K562 (cell line): ENCODE measurements around the gene MVP. TPM values are rescaled to one million over a fixed set of nuclear protein-coding genes. Genes with fewer than 3 reads are reported as not detected.

ENCODE experiments used
- ATAC-seq: fragments of 200-7000 bp; cut with Tn5 transposase; 3 replicates; pipeline ENCODE4 v1.9.1; 2020; ENCODE audit warnings: moderate library complexity
- BruUV-seq: library from RNA; stranded (reverse); fragments of 400-500 nt; replicated peaks from 2 replicates; lab custom pipeline; 2021; lab: Mats Ljungman, UMichigan
- CTCF ChIA-PET: fragments of 300-600 bp; formaldehyde crosslinking; extraction: SDS; loops from one replicate; lab custom pipeline; 2021; ENCODE audit warnings: low intra/inter-chr PET ratio; lab: Yijun Ruan, JAX
- POLR2A ChIA-PET: fragments of 300-600, 350-650 bp; sonication (Branson Sonifier 250); formaldehyde crosslinking; extraction: SDS; loops from one replicate; lab custom pipeline; 2021; ENCODE audit warnings: antibody characterized with exemption, inconsistent platforms; lab: Yijun Ruan, JAX
- DNase-seq, 4 experiments: peaks; one replicate each; pipeline versions ENCODE4 v3.0.0 to v3.0.0-alpha.2; 2011 to 2018; ENCODE audit warnings: low spot score in 3 of 4, mixed read lengths in 3 of 4; ENCODE audit errors: extremely low read depth in 1 of 4
- FAIRE-seq: peaks from 2 replicates; lab custom pipeline; 2011; peaks lifted over from hg19 to GRCh38; lab: Jason Lieb, UNC
- H2AFZ ChIP-seq: 2 replicates; pipeline ENCODE4 v1.6.0; 2011; ENCODE audit warnings: low read depth, low read length, control low read depth, inconsistent platforms
- H3K27ac ChIP-seq: fragments of 200-600 bp; 3 replicates; pipeline ENCODE4 v1.8.0; 2011; ENCODE audit warnings: low read depth, mild to moderate bottlenecking, control low read depth, inconsistent platforms, low read length, moderate library complexity, mixed read lengths; ENCODE audit errors: extremely low read depth
- H3K27me3 ChIP-seq, 2 experiments: fragments of 300-600 bp in 1 of 2; 2 replicates in 1 of 2; 3 replicates in 1 of 2; pipeline versions ENCODE4 v1.6.0 to v1.8.0; 2011; ENCODE audit warnings: inconsistent platforms in 2 of 2, low read length in 2 of 2, mild to moderate bottlenecking in 1 of 2, mixed read lengths in 1 of 2, moderate library complexity in 1 of 2; ENCODE audit not compliant: control insufficient read depth in 2 of 2, insufficient read depth in 2 of 2
- H3K36me3 ChIP-seq: fragments of 300-600 bp; 3 replicates; pipeline ENCODE4 v1.8.0; 2011; ENCODE audit warnings: mild to moderate bottlenecking, low read length, inconsistent platforms; ENCODE audit not compliant: control insufficient read depth, insufficient read depth
- H3K4me1 ChIP-seq, 2 experiments: fragments of 200-600 bp in 1 of 2; replicated peaks in 1 of 2; 2 replicates in 1 of 2; 3 replicates in 1 of 2; pipeline versions ENCODE4 v1.5.1 to v1.8.0; 2011; ENCODE audit warnings: inconsistent platforms in 2 of 2, low read length in 2 of 2, mild to moderate bottlenecking in 1 of 2, mixed read lengths in 1 of 2, moderate library complexity in 1 of 2; ENCODE audit not compliant: control insufficient read depth in 2 of 2, insufficient read depth in 2 of 2
- H3K4me2 ChIP-seq: 2 replicates; pipeline ENCODE4 v1.6.1; 2011; ENCODE audit warnings: low read length, control low read depth, inconsistent platforms, mixed read lengths; ENCODE audit not compliant: insufficient read depth
- H3K4me3 ChIP-seq: fragments of 200-600 bp; sonication (generic), shearing (Covaris generic); 2 replicates; pipeline ENCODE4 v1.5.1; 2016; ENCODE audit warnings: control low read depth, inconsistent platforms
- H3K79me2 ChIP-seq: fragments of 200-600 bp; 3 replicates; pipeline ENCODE4 v1.8.0; 2011; ENCODE audit warnings: low read length, inconsistent platforms; ENCODE audit not compliant: control insufficient read depth, insufficient read depth
- H3K9ac ChIP-seq, 2 experiments: 2 replicates each; pipeline versions ENCODE4 v1.6.0 to v1.6.1; 2011; ENCODE audit warnings: low read depth in 2 of 2, low read length in 2 of 2, control low read depth in 1 of 2, inconsistent platforms in 1 of 2, mild to moderate bottlenecking in 1 of 2, mixed read lengths in 1 of 2; ENCODE audit not compliant: insufficient read depth in 1 of 2
- H3K9me1 ChIP-seq: one replicate; pipeline ENCODE4 v1.6.0; 2011; ENCODE audit warnings: inconsistent platforms, mild to moderate bottlenecking, low read length, moderate library complexity; ENCODE audit not compliant: control insufficient read depth, insufficient read depth
- H3K9me3 ChIP-seq: replicated peaks from 2 replicates; pipeline ENCODE4 v1.5.1; 2011; ENCODE audit warnings: low read depth, low read length, inconsistent platforms; ENCODE audit not compliant: control insufficient read depth, insufficient read depth
- H4K20me1 ChIP-seq: replicated peaks from 2 replicates; pipeline ENCODE4 v1.6.1; 2011; ENCODE audit warnings: low read length, inconsistent platforms, mixed read lengths; ENCODE audit not compliant: control insufficient read depth, insufficient read depth
- CREB1 ChIP-seq, 2 experiments: sonication (generic) in 1 of 2; formaldehyde crosslinking in 1 of 2; IDR thresholded peaks; 2 replicates each; pipeline versions ENCODE4 v1.6.1 to v1.8.0; 2012 to 2022; ENCODE audit warnings: inconsistent platforms in 1 of 2, mild to moderate bottlenecking in 1 of 2, missing genetic modification reagents in 1 of 2, moderate library complexity in 1 of 2
- L3MBTL2 ChIP-seq: fragments of 450-650 bp; IDR thresholded peaks from 2 replicates; pipeline ENCODE4 v1.6.1; 2016; ENCODE audit warnings: mild to moderate bottlenecking, moderate library complexity
- MAFG ChIP-seq: fragments of 450-650 bp; conservative IDR thresholded peaks from 2 replicates; pipeline ENCODE4 v1.6.1; 2016; ENCODE audit warnings: missing genetic modification characterization, missing compliant biosample characterization
- RAD21 ChIP-seq, 2 experiments: fragments of 250-450 bp in 1 of 2; fragments of 450-650 bp in 1 of 2; sonication (Bioruptor Pico) in 1 of 2; formaldehyde crosslinking in 1 of 2; IDR thresholded peaks in 1 of 2; conservative IDR thresholded peaks in 1 of 2; 2 replicates each; pipeline versions ENCODE4 v1.4.0 to v1.8.0; 2020 to 2022; ENCODE audit warnings: mild to moderate bottlenecking in 2 of 2, moderate library complexity in 1 of 2
- SMAD2 ChIP-seq: fragments of 150-350 bp; IDR thresholded peaks from 2 replicates; pipeline ENCODE4 v1.6.1; 2014; ENCODE audit warnings: low read depth, mild to moderate bottlenecking, low read length
- ZNF146 ChIP-seq: IDR thresholded peaks from one replicate; pipeline ENCODE4 v1.6.1; 2018; ENCODE audit warnings: missing compliant biosample characterization; ENCODE audit not compliant: unreplicated experiment
- ZNF347 ChIP-seq: fragments of 450-650 bp; formaldehyde crosslinking; IDR thresholded peaks from 2 replicates; pipeline ENCODE4 v1.4.0; 2020; ENCODE audit warnings: low read depth, mild to moderate bottlenecking, moderate library complexity
- WGBS: fragments of 100-300 bp; shearing (Covaris generic); methylation state at CpG from one replicate; pipeline ENCODE4 v1.1.6; 2016; ENCODE audit warnings: low coverage, mixed read lengths; ENCODE audit not compliant: insufficient coverage; ENCODE audit errors: missing lambda C conversion rate; 5-methylcytosine and 5-hydroxymethylcytosine counted together
- in situ Hi-C: fragments of 300-500 bp; cut with MboI; formaldehyde crosslinking; loops from 4 replicates; pipeline ENCODE4 v1.15.0; 2018; ENCODE audit warnings: inconsistent platforms, mixed read lengths
- intact Hi-C: fragments of 100-400 bp; cut with micrococcal nuclease; formaldehyde crosslinking; loops from 2 replicates; pipeline ENCODE4 v1.14.2; 2022
- polyA plus RNA-seq, 8 experiments: library from polyadenylated mRNA; depleted of rRNA in 4 of 8; stranded (reverse) in 5 of 8; unstranded in 3 of 8; fragments of >200 nt; fragmentation: Nextera tagmentation in 2 of 8; fragmentation: Illumina TruSeq in 1 of 8; extraction: Ambion mirVana in 2 of 8; extraction: Trizol in 1 of 8; gene quantifications; 2 replicates each; pipeline versions ENCODE4 v1.2.1 to v1.2.3, GENCODE V29; 2011 to 2014; ENCODE audit warnings: inconsistent platforms in 1 of 8, missing spikeins in 1 of 8
- total RNA-seq, 7 experiments: library from RNA; depleted of rRNA in 6 of 7; stranded (reverse); fragments of >200 nt in 6 of 7; fragmentation: Illumina TruSeq in 2 of 7; extraction: Trizol in 2 of 7; gene quantifications; 2 replicates each; pipeline versions ENCODE4 v1.2.1 to v1.2.3, GENCODE V29; 2011 to 2021; ENCODE audit warnings: low replicate concordance in 1 of 7
- TF ChIP-seq, protein P1 (sequence below), 2 experiments: IDR thresholded peaks; 2 replicates each; pipeline ENCODE4 v1.6.1; 2011; ENCODE audit warnings: borderline replicate concordance in 1 of 2, control low read depth in 1 of 2, low read depth in 1 of 2, low read length in 1 of 2, mild to moderate bottlenecking in 1 of 2, mixed read lengths in 1 of 2, moderate library complexity in 1 of 2; ENCODE audit not compliant: insufficient read depth in 1 of 2, insufficient read length in 1 of 2, poor library complexity in 1 of 2, severe bottlenecking in 1 of 2; ENCODE audit errors: extremely low read depth in 1 of 2
- TF ChIP-seq, protein P2 (sequence below): sonication (generic); formaldehyde crosslinking; IDR thresholded peaks from 2 replicates; pipeline ENCODE4 v1.9.0; 2022; ENCODE audit warnings: mild to moderate bottlenecking, missing genetic modification reagents

Gene MVP
- total and polyA plus RNA-seq, 9 of the 15 experiments (the other 6 are each of a cell fraction or from before 2014, with no cell fraction given) = 0.39 to 1.9 (median 0.76) TPM; not detected in 2

DNA sequence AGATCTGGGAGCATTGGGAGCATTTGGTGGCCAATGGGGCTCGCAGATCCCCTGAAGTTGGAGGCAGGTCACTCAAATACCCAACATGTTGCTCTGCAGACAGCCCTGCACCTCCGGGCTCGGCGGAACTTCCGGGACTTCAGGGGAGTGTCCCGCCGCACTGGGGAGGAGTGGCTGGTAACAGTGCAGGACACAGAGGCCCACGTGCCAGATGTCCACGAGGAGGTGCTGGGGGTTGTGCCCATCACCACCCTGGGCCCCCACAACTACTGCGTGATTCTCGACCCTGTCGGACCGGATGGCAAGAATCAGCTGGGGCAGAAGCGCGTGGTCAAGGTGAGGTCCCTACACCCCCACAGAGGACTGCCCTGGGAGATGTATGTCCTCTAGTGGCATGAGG is 16.4 kb downstream of the MVP start:
- in situ Hi-C loops = no loop called here
- no peaks in the 10 kb centered on the region for H3K9me1 ChIP-seq
- no peaks in the 10 kb centered on the region for H3K9me3 ChIP-seq
- FAIRE-seq (no peak), ATAC-seq (peak; percentile 76), DNase-seq (no peak)
- no peaks in the 10 kb centered on the region for H3K27me3 ChIP-seq
- H3K9ac ChIP-seq = peak overlapping the region in 1 of 2 experiments; percentile 66; a peak in 1 of 4 replicates
- WGBS = 48% methylated on average over 14 of the region's 15 CpGs
- peak overlapping the region; percentile 62; the same call in 1 of the 2 replicates for H2AFZ ChIP-seq
- H3K4me1 ChIP-seq = peaks cover 0 to 19% of the 10 kb centered on the region in 2 experiments; a peak in 2 of 5 replicates
- intact Hi-C loops = no loop called here
- H4K20me1 ChIP-seq = no peaks in the 10 kb centered on the region
- no peaks in the 10 kb centered on the region for H3K36me3 ChIP-seq
- ChIA-PET CTCF (no interaction called here), POLR2A (no interaction called here)
- no peak overlapping the region for H3K4me2 ChIP-seq
- H3K27ac ChIP-seq = no peak overlapping the region
- H3K4me3 ChIP-seq = no peak overlapping the region
- H3K79me2 ChIP-seq = no peaks in the 10 kb centered on the region
- BruUV-seq = no TSS peak
- TF ChIP-seq, protein P1, sequence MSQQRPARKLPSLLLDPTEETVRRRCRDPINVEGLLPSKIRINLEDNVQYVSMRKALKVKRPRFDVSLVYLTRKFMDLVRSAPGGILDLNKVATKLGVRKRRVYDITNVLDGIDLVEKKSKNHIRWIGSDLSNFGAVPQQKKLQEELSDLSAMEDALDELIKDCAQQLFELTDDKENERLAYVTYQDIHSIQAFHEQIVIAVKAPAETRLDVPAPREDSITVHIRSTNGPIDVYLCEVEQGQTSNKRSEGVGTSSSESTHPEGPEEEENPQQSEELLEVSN (IDR thresholded peaks at IDR 0.05; ENCODE audit: borderline replicate concordance in 1 of 2, extremely low read depth in 1 of 2, insufficient read depth in 1 of 2, insufficient read length in 1 of 2, low read depth in 1 of 2, low read length in 1 of 2, poor library complexity in 1 of 2, severe bottlenecking in 1 of 2) = peak; percentile 41 to 73
- TF ChIP-seq ZNF146 (CRISPR knock-in tag) (no peak), ZNF347 (CRISPR knock-in tag) (no peak), L3MBTL2 (peak; percentile 84), SMAD2 (no peak), MAFG (no peak), RAD21 (CRISPR knock-in tag; conservative IDR thresholded peaks at IDR 0.05 in 1 of 2, IDR thresholded peaks at IDR 0.05 in 1 of 2) (0 out of 4 replicates have a peak, but pooled peaks of 1 of the 2 experiments have one; percentile 3), CREB1 (IDR thresholded peaks at IDR 0.05) (no peak), CREB1 (CRISPR knock-in tag; IDR thresholded peaks at IDR 0.05) (no peak)
- TF ChIP-seq, protein P2, sequence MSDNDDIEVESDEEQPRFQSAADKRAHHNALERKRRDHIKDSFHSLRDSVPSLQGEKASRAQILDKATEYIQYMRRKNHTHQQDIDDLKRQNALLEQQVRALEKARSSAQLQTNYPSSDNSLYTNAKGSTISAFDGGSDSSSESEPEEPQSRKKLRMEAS (CRISPR knock-in tag) = peak; percentile 35; the same call in 1 of the 2 replicates
